H1 (cell line): ENCODE results near the gene SEL1L3. TPM values are rescaled to one million over a fixed set of nuclear protein-coding genes. Genes with fewer than 3 reads are reported as not detected.

Experiments
- CTCF ChIA-PET: fragments of 300-600 bp; sonication (Branson Sonifier 250); formaldehyde crosslinking; loops from one replicate; lab custom pipeline; 2021; ENCODE audit not compliant: partially characterized antibody; lab: Charles Lee
- POLR2A ChIA-PET: fragments of 300-600 bp; sonication (Branson Sonifier 250); formaldehyde crosslinking; loops from one replicate; lab custom pipeline; 2021; ENCODE audit warnings: inconsistent platforms; ENCODE audit not compliant: partially characterized antibody; lab: Charles Lee
- DNase-seq, 2 experiments: peaks; one replicate each; pipeline versions ENCODE4 v3.0.0 to v3.0.0-alpha.2; 2010 to 2022; ENCODE audit warnings: low spot score in 2 of 2, low read depth in 1 of 2, mixed read lengths in 1 of 2
- FAIRE-seq: peaks from 2 replicates; lab custom pipeline; 2011; peaks lifted over from hg19 to GRCh38; lab: Jason Lieb, UNC
- H2AFZ ChIP-seq: 2 replicates; pipeline ENCODE4 v1.8.1; 2012; ENCODE audit warnings: low read length, inconsistent platforms
- H2AK5ac ChIP-seq: 2 replicates; pipeline ENCODE4 v1.6.1; 2013; ENCODE audit warnings: low read depth, low read length
- H2BK120ac ChIP-seq: replicated peaks from 2 replicates; pipeline ENCODE3; 2013; ENCODE audit warnings: low read depth, low read length, inconsistent platforms
- H2BK12ac ChIP-seq: 2 replicates; pipeline ENCODE4 v1.6.1; 2013; ENCODE audit warnings: low read depth, low read length
- H2BK15ac ChIP-seq: 2 replicates; pipeline ENCODE4 v1.6.1; 2013; ENCODE audit warnings: low read length
- H2BK20ac ChIP-seq: 2 replicates; pipeline ENCODE4 v1.6.1; 2013; ENCODE audit warnings: low read length
- H2BK5ac ChIP-seq: 2 replicates; pipeline ENCODE4 v1.6.1; 2013; ENCODE audit warnings: low read depth, low read length
- H3K14ac ChIP-seq: 2 replicates; pipeline ENCODE4 v1.6.1; 2013; ENCODE audit warnings: inconsistent platforms; ENCODE audit not compliant: insufficient read length
- H3K18ac ChIP-seq: 2 replicates; pipeline ENCODE4 v1.6.1; 2013; ENCODE audit warnings: low read length; ENCODE audit errors: extremely low read depth
- H3K23ac ChIP-seq: 2 replicates; pipeline ENCODE4 v1.6.1; 2013; ENCODE audit warnings: inconsistent platforms; ENCODE audit not compliant: insufficient read length
- H3K23me2 ChIP-seq: 2 replicates; pipeline ENCODE4 v1.6.1; 2013; ENCODE audit warnings: low read depth, low read length
- H3K27ac ChIP-seq: 2 replicates; pipeline ENCODE4 v1.6.1; 2011; ENCODE audit warnings: low read depth, low read length, inconsistent platforms
- H3K27me3 ChIP-seq, 4 experiments: replicated peaks in 1 of 4; 1 replicate in 1 of 4; 2 replicates in 3 of 4; pipeline versions ENCODE4 v1.6.1 to v1.8.1; 2011 to 2013; ENCODE audit warnings: low read length in 3 of 4, mild to moderate bottlenecking in 3 of 4, inconsistent platforms in 2 of 4, mixed read lengths in 2 of 4, moderate library complexity in 1 of 4; ENCODE audit not compliant: control insufficient read depth in 3 of 4, insufficient read depth in 3 of 4; ENCODE audit errors: extremely low read depth in 1 of 4
- H3K36me3 ChIP-seq, 4 experiments: 2 replicates each; pipeline versions ENCODE4 v1.6.1 to v1.8.1; 2011 to 2013; ENCODE audit warnings: mild to moderate bottlenecking in 4 of 4, low read length in 3 of 4, moderate library complexity in 2 of 4, control low read depth in 1 of 4, inconsistent platforms in 1 of 4; ENCODE audit not compliant: insufficient read depth in 4 of 4, control insufficient read depth in 2 of 4
- H3K4ac ChIP-seq: replicated peaks from 2 replicates; pipeline ENCODE3; 2013; ENCODE audit warnings: low read length, low read depth, mixed read lengths, inconsistent platforms; ENCODE audit not compliant: insufficient read length
- H3K4me1 ChIP-seq, 4 experiments: replicated peaks in 1 of 4; 1 replicate in 1 of 4; 2 replicates in 3 of 4; pipeline versions ENCODE4 v1.6.1 to v1.8.1; 2011 to 2013; ENCODE audit warnings: low read length in 3 of 4, inconsistent platforms in 2 of 4, mixed read lengths in 1 of 4; ENCODE audit not compliant: insufficient read depth in 4 of 4, control insufficient read depth in 3 of 4
- H3K4me2 ChIP-seq, 2 experiments: 2 replicates each; pipeline versions ENCODE4 v1.6.1 to v1.8.1; 2011 to 2013; ENCODE audit warnings: low read depth in 2 of 2, low read length in 2 of 2, control low read depth in 1 of 2, inconsistent platforms in 1 of 2, mild to moderate bottlenecking in 1 of 2; ENCODE audit not compliant: insufficient read depth in 1 of 2
- H3K4me3 ChIP-seq, 4 experiments: fragments of 200-600, 300-600 bp in 1 of 4; sonication (generic), shearing (Covaris generic), sonication (Bioruptor Twin) in 1 of 4; 2 replicates each; pipeline versions ENCODE4 v1.5.1 to v1.8.1; 2011 to 2016; ENCODE audit warnings: low read length in 4 of 4, low read depth in 3 of 4, control low read depth in 2 of 4, inconsistent platforms in 2 of 4, mild to moderate bottlenecking in 2 of 4, mixed read lengths in 1 of 4, moderate library complexity in 1 of 4; ENCODE audit not compliant: insufficient read depth in 2 of 4; ENCODE audit errors: extremely low read depth in 1 of 4
- H3K56ac ChIP-seq: replicated peaks from 2 replicates; pipeline ENCODE3; 2013; ENCODE audit warnings: low read depth, mild to moderate bottlenecking, mixed read lengths, low read length, inconsistent platforms; ENCODE audit not compliant: insufficient read length
- H3K79me1 ChIP-seq: 2 replicates; pipeline ENCODE4 v1.6.1; 2013; ENCODE audit warnings: low read depth, low read length, control low read depth
- H3K79me2 ChIP-seq, 2 experiments: 2 replicates each; pipeline versions ENCODE4 v1.6.1 to v1.8.1; 2012 to 2013; ENCODE audit warnings: low read length in 2 of 2, mild to moderate bottlenecking in 2 of 2, inconsistent platforms in 1 of 2; ENCODE audit not compliant: insufficient read depth in 2 of 2, control insufficient read depth in 1 of 2
- H3K9ac ChIP-seq, 4 experiments: replicated peaks in 1 of 4; 1 replicate in 1 of 4; 2 replicates in 3 of 4; pipeline versions ENCODE4 v1.6.1 to v1.8.1; 2011 to 2013; ENCODE audit warnings: low read depth in 3 of 4, low read length in 3 of 4, control low read depth in 2 of 4, mild to moderate bottlenecking in 2 of 4, moderate library complexity in 2 of 4, inconsistent platforms in 1 of 4; ENCODE audit errors: extremely low read depth in 1 of 4
- H3K9me3 ChIP-seq, 2 experiments: 2 replicates each; pipeline versions ENCODE4 v1.6.1 to v1.8.1; 2012 to 2013; ENCODE audit warnings: mild to moderate bottlenecking in 2 of 2, moderate library complexity in 2 of 2, control low read depth in 1 of 2, inconsistent platforms in 1 of 2, low read depth in 1 of 2, low read length in 1 of 2, mixed read lengths in 1 of 2; ENCODE audit not compliant: insufficient read depth in 2 of 2
- H4K20me1 ChIP-seq, 2 experiments: replicated peaks in 1 of 2; 2 replicates each; pipeline versions ENCODE3 to v1.8.1; 2011 to 2013; ENCODE audit warnings: inconsistent platforms in 2 of 2, low read length in 2 of 2, mild to moderate bottlenecking in 1 of 2; ENCODE audit not compliant: insufficient read depth in 2 of 2, control insufficient read depth in 1 of 2
- H4K5ac ChIP-seq: 2 replicates; pipeline ENCODE4 v1.6.1; 2013; ENCODE audit warnings: low read length, low read depth, mixed read lengths, inconsistent platforms; ENCODE audit not compliant: insufficient read length
- H4K8ac ChIP-seq: 2 replicates; pipeline ENCODE4 v1.8.0; 2013; ENCODE audit warnings: mild to moderate bottlenecking, moderate library complexity, low read length, inconsistent platforms; ENCODE audit not compliant: insufficient read depth; ENCODE audit errors: extremely low read depth
- H4K91ac ChIP-seq: replicated peaks from 2 replicates; pipeline ENCODE3; 2013; ENCODE audit warnings: low read length, mixed read lengths, inconsistent platforms; ENCODE audit not compliant: insufficient read length
- BACH1 ChIP-seq: IDR thresholded peaks from 2 replicates; pipeline ENCODE4 v1.6.1; 2012; ENCODE audit warnings: low read length, improper control_type of control experiment
- CBX5 ChIP-seq: fragments of 300-800, 300-1000 bp; sonication (generic); IDR thresholded peaks from 2 replicates; pipeline ENCODE4 v1.7.1; 2016; ENCODE audit warnings: antibody characterized with exemption, low read length, low read depth
- CHD2 ChIP-seq: IDR thresholded peaks from 2 replicates; pipeline ENCODE4 v1.6.1; 2012; ENCODE audit warnings: low read length, improper control_type of control experiment
- FOSL1 ChIP-seq: IDR thresholded peaks from 2 replicates; pipeline ENCODE4 v1.6.1; 2011; ENCODE audit warnings: mild to moderate bottlenecking, low read depth, low read length, moderate library complexity; ENCODE audit not compliant: insufficient read depth
- GTF2F1 ChIP-seq: IDR thresholded peaks from 2 replicates; pipeline ENCODE4 v1.6.1; 2012; ENCODE audit warnings: low read depth, low read length, improper control_type of control experiment, borderline replicate concordance
- HDAC6 ChIP-seq: IDR thresholded peaks from one replicate; pipeline ENCODE4 v1.7.1; 2012; ENCODE audit warnings: low read depth, mild to moderate bottlenecking, inconsistent platforms, low read length, moderate library complexity
- JUN ChIP-seq: IDR thresholded peaks from 2 replicates; pipeline ENCODE4 v1.6.1; 2011; ENCODE audit warnings: low read depth, mild to moderate bottlenecking, improper control_type of control experiment, low read length
- NANOG ChIP-seq: IDR thresholded peaks from 2 replicates; pipeline ENCODE4 v1.6.1; 2011; ENCODE audit warnings: low read length, low read depth, mild to moderate bottlenecking, inconsistent platforms; ENCODE audit not compliant: insufficient read depth, poor library complexity, severe bottlenecking
- PHF8 ChIP-seq: fragments of 200-600 bp; sonication (generic); conservative IDR thresholded peaks from 2 replicates; pipeline ENCODE4 v1.7.1; 2012; ENCODE audit warnings: low read depth, mild to moderate bottlenecking, inconsistent platforms, low read length, moderate library complexity
- RXRA ChIP-seq: IDR thresholded peaks from 2 replicates; pipeline ENCODE4 v1.6.1; 2011; ENCODE audit warnings: low read depth, mild to moderate bottlenecking, low read length, moderate library complexity; ENCODE audit not compliant: insufficient read depth
- SAP30 ChIP-seq: fragments of 300-600 bp; sonication (generic); IDR thresholded peaks from 2 replicates; pipeline ENCODE4 v1.7.1; 2012; ENCODE audit warnings: low read length, moderate library complexity, mild to moderate bottlenecking, inconsistent platforms; ENCODE audit not compliant: insufficient read depth, insufficient replicate concordance
- SP1 ChIP-seq: IDR thresholded peaks from 2 replicates; pipeline ENCODE4 v1.6.1; 2011; ENCODE audit warnings: low read depth, low read length
- SRF ChIP-seq: IDR thresholded peaks from 2 replicates; pipeline ENCODE4 v1.6.1; 2011; ENCODE audit warnings: mild to moderate bottlenecking, low read depth, low read length, moderate library complexity
- SUZ12 ChIP-seq: fragments of 200-600 bp; sonication (generic); IDR thresholded peaks from 2 replicates; pipeline ENCODE4 v1.6.1; 2012; ENCODE audit warnings: mild to moderate bottlenecking, inconsistent platforms, low read length, moderate library complexity, mixed read lengths
- ZNF274 ChIP-seq: IDR thresholded peaks from 2 replicates; pipeline ENCODE4 v1.7.0; 2012; ENCODE audit warnings: low read length, borderline replicate concordance; ENCODE audit errors: extremely low read depth
- WGBS, 2 experiments: shearing (Covaris generic) in 1 of 2; methylation state at CpG; one replicate each; pipeline versions ENCODE4 v1.1.6 to v1.1.7; 2013 to 2015; ENCODE audit warnings: low lambda C conversion rate in 2 of 2, mixed read lengths in 2 of 2, inconsistent platforms in 1 of 2, low coverage in 1 of 2, missing lambda C conversion rate in 1 of 2; ENCODE audit not compliant: insufficient replicate concordance in 2 of 2, insufficient coverage in 1 of 2, insufficient read length in 1 of 2; ENCODE audit errors: extremely low coverage in 1 of 2, missing lambda C conversion rate in 1 of 2; 5-methylcytosine and 5-hydroxymethylcytosine counted together
- polyA plus RNA-seq, 7 experiments: library from polyadenylated mRNA; depleted of rRNA in 3 of 7; stranded (reverse) in 5 of 7; unstranded in 2 of 7; fragments of >200 nt in 5 of 7; fragments of 200-250 nt in 2 of 7; gene quantifications; 1 replicate in 5 of 7; 2 replicates in 1 of 7; 4 replicates in 1 of 7; pipeline versions ENCODE4 v1.2.1 to v1.2.3, GENCODE V29; 2011 to 2013; ENCODE audit warnings: missing spikeins in 2 of 7, mixed read lengths in 2 of 7
- total RNA-seq: library from RNA; stranded (reverse); fragmentation: NEBNext Ultra II Directional; extraction: Animal tissue kit (Norgen Biotek cat#: 25700); gene quantifications from 2 replicates; pipeline ENCODE4 v1.2.1, GENCODE V29; 2021

Gene SEL1L3
- total and polyA plus RNA-seq, 2 of the 8 experiments (the other 6 are each of a cell fraction or from before 2014, with no cell fraction given), result 18.2 to 54.0 TPM

DNA sequence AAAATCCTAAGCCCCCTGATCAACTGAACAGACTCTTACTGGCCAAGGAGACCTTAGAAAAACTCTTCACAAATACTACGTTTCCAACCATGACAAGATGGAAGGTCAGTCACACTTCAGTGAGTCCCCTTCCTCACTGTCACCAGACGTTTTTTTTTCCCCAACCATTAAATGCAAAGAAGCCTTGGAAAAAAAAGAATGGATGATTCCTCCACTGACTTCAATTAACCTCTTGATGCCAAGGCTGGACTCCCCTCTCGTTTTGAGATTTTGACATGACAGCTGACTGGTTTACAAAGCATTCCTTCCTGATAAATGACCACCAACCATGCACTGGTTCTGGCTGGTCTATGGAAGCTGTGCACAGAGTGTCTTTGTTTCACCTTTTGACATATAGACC lies 133.9 kb downstream of the SEL1L3 start:
- Histone ChIP-seq H3K79me1 (no peaks in the 10 kb centered on the region), H4K5ac (no peak overlapping the region), H3K9me3 (no peaks in the 10 kb centered on the region), H3K27me3 (no peaks in the 10 kb centered on the region), H4K20me1 (no peaks in the 10 kb centered on the region), H2BK15ac (no peak overlapping the region), H4K8ac (no peak overlapping the region), H3K4me1 (no peaks in the 10 kb centered on the region), H4K91ac (no peak overlapping the region), H2AFZ (no peak overlapping the region), H2AK5ac (no peak overlapping the region), H2BK12ac (no peak overlapping the region), H3K14ac (no peak overlapping the region), H3K36me3 (no peaks in the 10 kb centered on the region), H3K23me2 (no peaks in the 10 kb centered on the region), H3K4me2 (no peak overlapping the region), H2BK120ac (no peak overlapping the region), H3K56ac (no peak overlapping the region), H3K4ac (no peak overlapping the region), H3K4me3 (no peak overlapping the region), H3K27ac (no peak overlapping the region), H2BK5ac (no peak overlapping the region), H3K23ac (no peak overlapping the region), H3K9ac (no peak overlapping the region), H3K18ac (no peak overlapping the region), H2BK20ac (no peak overlapping the region), H3K79me2 (no peaks in the 10 kb centered on the region)
- POLR2A ChIA-PET, result no interaction called here
- no peak for DNase-seq
- 74% methylated on average over 3 of the region's 3 CpGs; no CpG with 5 or more reads in 1 of the 2 experiments for WGBS, 2 experiments
- no peak for FAIRE-seq
- CTCF ChIA-PET, result interaction anchor here (0.6 to 1.2 kb wide), 2 partner anchors 16 to 288 kb away, joined by 4 to 6 read pairs; no protein-coding TSS in a partner anchor
- no peak for TF ChIP-seq NANOG
- TF ChIP-seq CHD2, result no peak
- TF ChIP-seq ZNF274, result no peak
- no peak for TF ChIP-seq SP1
- TF ChIP-seq BACH1, result no peak
- TF ChIP-seq GTF2F1, result no peak
- TF ChIP-seq SRF, result no peak
- TF ChIP-seq SAP30, result no peak
- TF ChIP-seq CBX5, result no peak
- no peak for TF ChIP-seq JUN
- no peak for TF ChIP-seq PHF8
- no peak for TF ChIP-seq SUZ12
- no peak for TF ChIP-seq RXRA
- no peak for TF ChIP-seq HDAC6
- TF ChIP-seq FOSL1, result no peak
